ENCODE results near the gene FUT8.
A peak's percentile ranks its signal among the peaks of the same experiment; 100 is the strongest.

FUT8 gene

GRCh38 chr14:65403231-65403630 lies 9.3 kb upstream of the FUT8 start:
- CTCF ChIA-PET = no interaction called here
- Mint-ChIP-seq H3K27ac (no peak overlapping the region), H3K4me1 (no peaks in the 10 kb centered on the region), H3K4me3 (no peak overlapping the region), H3K36me3 (peaks cover 3% of the 10 kb centered on the region), H3K9me3 (no peaks in the 10 kb centered on the region), H3K27me3 (no peaks in the 10 kb centered on the region)
- no peak for DNase-seq

DNA sequence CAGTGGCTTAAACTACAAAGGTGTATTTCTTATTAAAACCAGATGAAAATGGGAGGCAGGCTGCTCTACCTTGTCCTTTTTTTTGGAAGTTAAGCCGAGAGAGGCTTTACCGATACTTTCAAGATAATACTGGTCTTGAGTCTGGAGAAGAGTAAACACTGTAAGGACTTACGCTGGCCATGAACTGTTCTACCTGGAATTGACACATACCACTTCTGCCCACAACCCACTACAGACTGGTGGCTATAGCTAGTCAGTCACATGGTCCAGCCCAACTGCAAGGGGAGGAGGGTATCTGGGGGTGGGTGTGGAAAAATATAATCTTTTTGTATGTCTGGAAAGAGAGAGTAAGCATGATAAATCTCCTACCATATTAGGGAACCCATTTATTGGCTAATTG lies 4.4 kb upstream of the FUT8 start:
- H3K27ac Mint-ChIP-seq = no peak overlapping the region
- CTCF ChIA-PET = no interaction called here

GRCh38 chr14:65410640-65411039 lies 1.9 kb upstream of the FUT8 start:
- CTCF ChIA-PET = interaction anchor here (0.6 to 6.3 kb wide), 6 partner anchors 73 to 422 kb away, joined by 3 to 54 read pairs (median 20); no protein-coding TSS in a partner anchor
- Mint-ChIP-seq H3K27me3 (no peaks in the 10 kb centered on the region), H3K4me3 (peak overlapping the region; percentile 99), H3K4me1 (peaks cover 36% of the 10 kb centered on the region), H3K27ac (no peak overlapping the region), H3K36me3 (peaks cover 3% of the 10 kb centered on the region), H3K9me3 (no peaks in the 10 kb centered on the region)
- DNase-seq = no peak

More for the DNA sequence above, 4.4 kb upstream of the FUT8 start:
- no peaks in the 10 kb centered on the region for H3K9me3 Mint-ChIP-seq
- no peaks in the 10 kb centered on the region for H3K27me3 Mint-ChIP-seq
- no peak for DNase-seq
- H3K4me1 Mint-ChIP-seq = peaks cover 17% of the 10 kb centered on the region
- H3K36me3 Mint-ChIP-seq = peaks cover 3% of the 10 kb centered on the region
- H3K4me3 Mint-ChIP-seq = no peak overlapping the region

DNA sequence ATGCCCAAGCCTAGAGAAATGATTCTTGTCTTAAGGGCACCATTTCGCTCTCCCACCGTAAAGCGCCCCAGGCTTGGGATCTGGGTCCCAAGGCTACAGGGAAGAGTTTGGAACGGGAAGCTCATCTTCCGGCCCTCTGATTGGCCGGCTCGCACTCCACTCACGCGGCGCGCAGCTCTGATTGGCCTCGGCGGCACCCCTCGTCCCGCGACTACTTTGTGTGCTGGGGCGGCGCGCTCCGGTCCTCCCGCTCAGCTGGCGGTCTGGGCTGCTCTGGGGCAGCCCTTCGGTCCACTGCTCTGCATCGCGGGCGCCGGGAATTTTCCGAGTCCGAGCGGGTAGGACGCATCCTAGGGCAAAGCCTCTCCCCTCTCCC lies 886 bp upstream of the FUT8 start:
- H3K9me3 Mint-ChIP-seq = no peaks in the 10 kb centered on the region
- H3K27me3 Mint-ChIP-seq = no peaks in the 10 kb centered on the region
- H3K4me1 Mint-ChIP-seq = peaks cover 40% of the 10 kb centered on the region
- H3K27ac Mint-ChIP-seq = peak overlapping the region; percentile 97
- DNase-seq = peak; percentile 86
- H3K4me3 Mint-ChIP-seq = peak overlapping the region; percentile 99
- peaks cover 3% of the 10 kb centered on the region for H3K36me3 Mint-ChIP-seq
- CTCF ChIA-PET = interaction anchor here (0.5 to 6.3 kb wide), 21 partner anchors 11 to 659 kb away, joined by 3 to 54 read pairs (median 4); no protein-coding TSS in a partner anchor

DNA sequence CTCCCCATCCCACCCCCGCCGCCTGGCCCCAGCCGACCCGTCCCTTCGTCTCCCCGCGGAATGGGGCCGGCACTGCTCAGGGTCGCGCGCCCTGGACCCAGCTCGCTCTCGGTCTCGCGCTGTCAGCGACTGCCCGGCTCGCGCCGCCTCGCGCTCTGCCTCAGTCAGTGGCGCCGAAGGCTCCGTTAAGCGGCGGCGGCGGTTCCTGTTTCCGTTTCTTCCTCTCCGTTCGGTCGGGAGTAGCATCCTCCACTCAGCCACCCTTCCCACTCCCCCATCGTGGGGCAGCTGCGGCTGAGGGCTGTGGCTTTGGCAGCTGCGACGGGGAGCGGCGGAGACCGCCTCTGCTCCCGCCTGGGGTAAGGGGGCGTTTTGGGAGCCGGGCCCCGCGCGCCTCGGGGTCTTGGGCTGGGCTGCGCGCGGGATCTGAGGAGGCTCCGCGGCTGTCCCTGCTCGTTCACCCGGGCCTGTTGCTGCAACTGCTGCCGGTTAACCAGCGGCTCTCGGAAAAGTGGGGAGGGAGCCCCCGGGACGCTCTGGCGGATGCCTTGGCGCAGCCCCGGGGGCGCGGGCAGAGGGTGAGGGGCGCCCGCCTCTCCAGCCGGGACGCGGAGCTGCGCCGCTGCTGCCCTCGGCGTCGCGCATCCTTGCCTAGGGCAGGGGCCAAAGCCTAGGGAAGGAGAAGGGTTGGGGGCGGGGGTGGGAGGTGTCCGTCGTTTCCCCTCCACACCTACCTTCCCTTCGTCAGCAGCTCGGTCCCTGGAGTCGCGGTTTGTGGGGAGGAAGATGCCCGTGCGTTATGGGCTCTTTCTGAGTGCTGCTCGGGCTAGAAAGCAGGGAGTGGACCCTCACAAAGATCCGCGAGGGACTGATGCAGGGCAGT lies 567 bp downstream of the FUT8 start:
- H3K27ac Mint-ChIP-seq = peak overlapping the region; percentile 97
- DNase-seq = peak; percentile 78
- peaks cover 6% of the 10 kb centered on the region for H3K36me3 Mint-ChIP-seq
- no peaks in the 10 kb centered on the region for H3K9me3 Mint-ChIP-seq
- H3K4me3 Mint-ChIP-seq = peak overlapping the region; percentile 99
- CTCF ChIA-PET = interaction anchor here (0.9 to 6.3 kb wide), 14 partner anchors 58 to 657 kb away, joined by 3 to 56 read pairs (median 6); no protein-coding TSS in a partner anchor
- no peaks in the 10 kb centered on the region for H3K27me3 Mint-ChIP-seq
- peaks cover 42% of the 10 kb centered on the region for H3K4me1 Mint-ChIP-seq

DNA sequence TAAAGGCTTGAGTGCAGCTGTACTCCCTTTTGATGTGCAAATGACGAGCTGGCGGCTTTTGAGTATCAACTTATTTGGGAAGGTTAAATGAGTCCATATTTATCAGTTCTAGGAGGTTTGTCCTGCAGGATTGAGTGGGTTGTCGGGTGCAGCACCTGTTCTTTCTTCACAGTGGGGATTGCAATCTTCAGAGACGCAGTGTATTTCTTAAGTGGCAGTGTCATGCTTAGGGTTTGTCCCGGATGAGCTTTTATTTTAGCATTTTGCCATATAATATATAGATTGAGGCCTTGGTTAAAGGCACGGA lies 1.2 kb downstream of the FUT8 start:
- Mint-ChIP-seq H3K36me3 (peaks cover 6% of the 10 kb centered on the region), H3K4me3 (peak overlapping the region; percentile 99), H3K9me3 (no peaks in the 10 kb centered on the region), H3K4me1 (peaks cover 45% of the 10 kb centered on the region), H3K27ac (peak overlapping the region; percentile 86), H3K27me3 (no peaks in the 10 kb centered on the region)
- CTCF ChIA-PET = interaction anchor here (0.9 to 6.3 kb wide), 10 partner anchors 58 to 657 kb away, joined by 3 to 56 read pairs (median 18); no protein-coding TSS in a partner anchor
- DNase-seq = no peak

- DNase-seq = peak; percentile 44
Measured at GRCh38 chr14:65414961-65415589, 2.5 kb downstream of the FUT8 start.

GRCh38 chr14:65415613-65416012 lies 3.1 kb downstream of the FUT8 start:
- peaks cover 47% of the 10 kb centered on the region for H3K4me1 Mint-ChIP-seq
- no peaks in the 10 kb centered on the region for H3K9me3 Mint-ChIP-seq
- H3K36me3 Mint-ChIP-seq = peaks cover 6% of the 10 kb centered on the region
- H3K4me3 Mint-ChIP-seq = no peak overlapping the region
- CTCF ChIA-PET = interaction anchor here (0.5 to 6.3 kb wide), 43 partner anchors 8 to 1117 kb away, joined by 3 to 56 read pairs (median 4); partner anchors contain the start of gene FNTB
- DNase-seq = no peak
- H3K27ac Mint-ChIP-seq = no peak overlapping the region
- H3K27me3 Mint-ChIP-seq = no peaks in the 10 kb centered on the region

More at GRCh38 chr14:65414961-65415589, 2.5 kb downstream of the FUT8 start:
- CTCF ChIA-PET = interaction anchor here (0.5 to 6.3 kb wide), 43 partner anchors 9 to 944 kb away, joined by 3 to 56 read pairs (median 4); partner anchors contain the start of gene FNTB
- Mint-ChIP-seq H3K27ac (no peak overlapping the region), H3K36me3 (peaks cover 6% of the 10 kb centered on the region), H3K27me3 (no peaks in the 10 kb centered on the region), H3K4me3 (peak overlapping the region; percentile 99), H3K4me1 (peaks cover 50% of the 10 kb centered on the region), H3K9me3 (no peaks in the 10 kb centered on the region)

GRCh38 chr14:65419593-65420252 lies 7.2 kb downstream of the FUT8 start:
- DNase-seq = no peak

GRCh38 chr14:65421201-65421981 lies 8.9 kb downstream of the FUT8 start:
- H3K4me3 Mint-ChIP-seq = no peak overlapping the region
- no peaks in the 10 kb centered on the region for H3K9me3 Mint-ChIP-seq
- DNase-seq = no peak
- H3K27me3 Mint-ChIP-seq = no peaks in the 10 kb centered on the region
- H3K4me1 Mint-ChIP-seq = peaks cover 22% of the 10 kb centered on the region
- peaks cover 21% of the 10 kb centered on the region for H3K36me3 Mint-ChIP-seq
- H3K27ac Mint-ChIP-seq = no peak overlapping the region
- CTCF ChIA-PET = no interaction called here

More at GRCh38 chr14:65419593-65420252, 7.2 kb downstream of the FUT8 start:
- CTCF ChIA-PET = interaction anchor here (2.1 kb wide), 1 partner anchor 405 kb away, joined by 9 read pairs; no protein-coding TSS in a partner anchor
- Mint-ChIP-seq H3K36me3 (peaks cover 13% of the 10 kb centered on the region), H3K4me1 (peaks cover 28% of the 10 kb centered on the region), H3K27me3 (no peaks in the 10 kb centered on the region), H3K27ac (peak overlapping the region; percentile 28), H3K4me3 (no peak overlapping the region), H3K9me3 (no peaks in the 10 kb centered on the region)

GRCh38 chr14:65422088-65422834 lies 9.7 kb downstream of the FUT8 start:
- Mint-ChIP-seq H3K27me3 (no peaks in the 10 kb centered on the region), H3K27ac (no peak overlapping the region), H3K9me3 (no peaks in the 10 kb centered on the region), H3K4me3 (no peak overlapping the region), H3K36me3 (peaks cover 26% of the 10 kb centered on the region), H3K4me1 (peaks cover 21% of the 10 kb centered on the region)
- CTCF ChIA-PET = no interaction called here
- DNase-seq = no peak

DNA sequence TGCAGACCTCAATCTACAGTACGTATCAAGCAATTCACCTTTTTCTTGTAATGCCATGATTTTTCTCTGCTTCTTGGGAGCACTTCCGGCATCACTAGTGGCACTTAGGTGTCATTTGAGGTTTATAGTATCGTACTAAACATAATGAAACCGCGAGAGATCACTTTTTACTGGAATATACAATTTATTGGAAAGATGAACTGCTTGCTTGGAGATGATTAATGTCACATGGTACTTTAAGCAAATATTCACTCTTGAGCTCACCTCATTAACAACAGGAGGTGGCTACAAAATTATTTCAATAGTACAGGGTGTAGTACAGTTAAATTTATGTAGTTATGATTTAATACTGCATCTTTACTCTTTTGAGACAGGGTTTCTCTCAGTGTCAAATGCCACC lies 11.5 kb downstream of the FUT8 start:
- H3K9me3 Mint-ChIP-seq = no peaks in the 10 kb centered on the region
- CTCF ChIA-PET = interaction anchor here (0.7 to 2.0 kb wide), 2 partner anchors 9 to 354 kb away, joined by 3 to 6 read pairs; no protein-coding TSS in a partner anchor
- peaks cover 20% of the 10 kb centered on the region for H3K4me1 Mint-ChIP-seq
- peaks cover 32% of the 10 kb centered on the region for H3K36me3 Mint-ChIP-seq
- H3K4me3 Mint-ChIP-seq = no peak overlapping the region
- no peak for DNase-seq
- H3K27ac Mint-ChIP-seq = no peak overlapping the region
- H3K27me3 Mint-ChIP-seq = no peaks in the 10 kb centered on the region

DNA sequence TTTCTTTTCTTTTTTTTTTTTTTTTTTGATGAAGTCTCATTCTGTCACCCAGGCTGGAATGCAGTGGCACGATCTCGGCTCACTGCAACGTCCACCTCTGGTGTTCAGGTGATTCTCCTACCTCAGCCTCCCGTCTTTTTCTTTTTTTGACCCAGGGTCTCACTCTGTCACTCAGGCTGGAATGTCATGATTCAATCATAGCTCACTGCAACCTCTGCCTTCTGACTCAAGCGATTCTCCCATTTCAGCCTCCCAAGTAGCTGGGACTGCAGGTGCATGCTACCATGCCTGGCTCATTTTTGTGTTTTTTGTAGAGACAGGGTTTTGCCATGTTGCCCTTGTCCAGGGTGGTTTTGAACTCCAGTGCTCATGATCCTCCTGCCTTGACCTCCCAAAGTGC lies 12.0 kb downstream of the FUT8 start:
- H3K4me1 Mint-ChIP-seq = peaks cover 17% of the 10 kb centered on the region
- no peak for DNase-seq
- H3K27me3 Mint-ChIP-seq = no peaks in the 10 kb centered on the region
- CTCF ChIA-PET = interaction anchor here (0.7 to 2.0 kb wide), 2 partner anchors 9 to 355 kb away, joined by 3 to 6 read pairs; no protein-coding TSS in a partner anchor
- no peak overlapping the region for H3K4me3 Mint-ChIP-seq
- no peaks in the 10 kb centered on the region for H3K9me3 Mint-ChIP-seq
- H3K27ac Mint-ChIP-seq = no peak overlapping the region
- H3K36me3 Mint-ChIP-seq = peaks cover 32% of the 10 kb centered on the region
